NT2/D1 (cell line): ENCODE data around the gene SUCLG2.

ENCODE experiments used
- DNase-seq: peaks from one replicate; pipeline ENCODE4 v3.0.0-alpha.2; 2011; ENCODE audit warnings: low read depth, low spot score
- H3K27me3 ChIP-seq: 2 replicates; pipeline ENCODE4 v1.6.0; 2011; ENCODE audit warnings: mild to moderate bottlenecking; ENCODE audit not compliant: insufficient read length, insufficient read depth
- H3K36me3 ChIP-seq: 2 replicates; pipeline ENCODE4 v1.6.1; 2011; ENCODE audit warnings: mild to moderate bottlenecking, low read length, mixed read lengths; ENCODE audit not compliant: insufficient read depth, insufficient read length
- H3K4me1 ChIP-seq: 2 replicates; pipeline ENCODE4 v1.5.1; 2011; ENCODE audit not compliant: insufficient read depth, insufficient read length
- H3K4me3 ChIP-seq: 2 replicates; pipeline ENCODE4 v1.5.1; 2011; ENCODE audit warnings: low read depth; ENCODE audit not compliant: insufficient read length
- H3K9ac ChIP-seq: 2 replicates; pipeline ENCODE4 v1.6.0; 2011; ENCODE audit warnings: low read depth; ENCODE audit not compliant: insufficient read length
- H3K9me3 ChIP-seq: 2 replicates; pipeline ENCODE4 v1.5.1; 2011; ENCODE audit warnings: mild to moderate bottlenecking, low read length; ENCODE audit not compliant: insufficient read depth
- SUZ12 ChIP-seq: IDR thresholded peaks from 2 replicates; pipeline ENCODE4 v1.6.1; 2011; ENCODE audit not compliant: insufficient read length, insufficient read depth; ENCODE audit errors: extremely low read depth
- YY1 ChIP-seq: IDR thresholded peaks from 2 replicates; pipeline ENCODE4 v1.6.1; 2011; ENCODE audit not compliant: insufficient read length, insufficient read depth
- ZNF274 ChIP-seq: IDR thresholded peaks from 2 replicates; pipeline ENCODE4 v1.6.1; 2011; ENCODE audit warnings: mild to moderate bottlenecking, low read depth, low read length

The SUCLG2 gene

GRCh38 chr3:67458896-67459530, 195.4 kb downstream of the SUCLG2 start:
- no peaks in the 10 kb centered on the region for H3K9me3 ChIP-seq
- no peaks in the 10 kb centered on the region for H3K27me3 ChIP-seq
- H3K36me3 ChIP-seq = no peaks in the 10 kb centered on the region
- no peak for TF ChIP-seq YY1
- no peak for TF ChIP-seq SUZ12
- TF ChIP-seq ZNF274 = no peak
- no peak overlapping the region for H3K4me3 ChIP-seq
- no peak overlapping the region for H3K9ac ChIP-seq
- no peaks in the 10 kb centered on the region for H3K4me1 ChIP-seq
- no peak for DNase-seq

- H3K9me3 ChIP-seq = no peaks in the 10 kb centered on the region
- no peak overlapping the region for H3K9ac ChIP-seq
- H3K27me3 ChIP-seq = no peaks in the 10 kb centered on the region
- no peaks in the 10 kb centered on the region for H3K36me3 ChIP-seq
- no peak for TF ChIP-seq SUZ12
- TF ChIP-seq YY1 = no peak
- TF ChIP-seq ZNF274 = no peak
- no peak overlapping the region for H3K4me3 ChIP-seq
- no peak for DNase-seq
- no peaks in the 10 kb centered on the region for H3K4me1 ChIP-seq
Measured at GRCh38 chr3:67458408-67458807, 196.0 kb downstream of the SUCLG2 start.

DNA sequence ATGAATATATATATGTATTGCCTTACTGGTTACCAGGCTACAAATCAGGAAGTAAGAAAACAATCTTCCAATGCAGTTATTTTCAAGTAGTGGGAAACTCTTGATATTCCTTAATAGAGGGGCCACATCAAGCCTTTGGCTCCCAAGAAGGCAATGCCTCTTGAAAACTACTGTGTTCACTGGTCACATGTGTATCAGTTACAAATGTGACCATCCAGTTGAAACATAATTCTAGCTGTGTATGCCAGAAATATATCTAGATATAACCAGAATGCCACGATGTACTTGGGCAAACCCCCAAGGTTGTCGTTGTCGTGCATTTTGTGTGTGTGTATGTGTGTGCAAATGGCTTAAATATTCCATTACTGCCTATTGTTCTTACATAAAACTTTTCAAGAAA, 200.8 kb downstream of the SUCLG2 start:
- DNase-seq = no peak
- no peak for TF ChIP-seq YY1
- no peak for TF ChIP-seq ZNF274
- no peak for TF ChIP-seq SUZ12
- Histone ChIP-seq H3K9ac (no peak overlapping the region), H3K27me3 (no peaks in the 10 kb centered on the region), H3K4me3 (no peak overlapping the region), H3K9me3 (no peaks in the 10 kb centered on the region), H3K36me3 (no peaks in the 10 kb centered on the region), H3K4me1 (no peaks in the 10 kb centered on the region)

- H3K4me1 ChIP-seq = no peaks in the 10 kb centered on the region
- no peak overlapping the region for H3K9ac ChIP-seq
- no peaks in the 10 kb centered on the region for H3K36me3 ChIP-seq
- H3K4me3 ChIP-seq = no peak overlapping the region
- no peak for DNase-seq
- no peaks in the 10 kb centered on the region for H3K9me3 ChIP-seq
- TF ChIP-seq ZNF274 = no peak
- no peak for TF ChIP-seq SUZ12
- no peak for TF ChIP-seq YY1
- no peaks in the 10 kb centered on the region for H3K27me3 ChIP-seq
Measured at GRCh38 chr3:67450153-67450552, 204.3 kb downstream of the SUCLG2 start.

DNA sequence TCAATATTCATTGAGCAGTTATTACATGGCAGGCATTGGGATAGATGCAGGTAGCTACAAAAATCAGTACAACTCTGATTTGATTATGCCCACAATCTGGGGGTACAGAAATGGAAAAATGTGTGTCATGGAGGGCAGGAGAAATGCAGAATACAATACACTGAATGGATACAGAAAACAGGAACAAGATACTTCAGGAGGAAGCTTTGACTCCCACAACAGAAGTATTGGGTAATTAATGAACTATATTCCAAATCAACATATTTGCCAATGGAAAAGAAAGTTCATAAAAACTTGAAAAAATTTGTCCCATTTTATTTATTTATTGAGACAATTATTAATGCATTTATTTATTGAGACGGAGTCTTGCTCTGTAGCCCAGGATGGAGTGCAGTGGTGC, 207.0 kb downstream of the SUCLG2 start:
- H3K27me3 ChIP-seq = no peaks in the 10 kb centered on the region
- H3K36me3 ChIP-seq = no peaks in the 10 kb centered on the region
- no peak for DNase-seq
- H3K9ac ChIP-seq = no peak overlapping the region
- no peaks in the 10 kb centered on the region for H3K4me1 ChIP-seq
- H3K4me3 ChIP-seq = no peak overlapping the region
- TF ChIP-seq ZNF274 = no peak
- TF ChIP-seq YY1 = no peak
- no peak for TF ChIP-seq SUZ12
- peaks cover 9% of the 10 kb centered on the region for H3K9me3 ChIP-seq

- H3K9ac ChIP-seq = no peak overlapping the region
- TF ChIP-seq SUZ12 (no peak), YY1 (no peak), ZNF274 (no peak)
- H3K36me3 ChIP-seq = no peaks in the 10 kb centered on the region
- H3K27me3 ChIP-seq = no peaks in the 10 kb centered on the region
- no peak for DNase-seq
- no peak overlapping the region for H3K4me3 ChIP-seq
- H3K4me1 ChIP-seq = no peaks in the 10 kb centered on the region
- H3K9me3 ChIP-seq = peaks cover 6% of the 10 kb centered on the region
Measured at GRCh38 chr3:67437789-67438188, 216.6 kb downstream of the SUCLG2 start.

- Histone ChIP-seq H3K27me3 (no peaks in the 10 kb centered on the region), H3K4me3 (no peak overlapping the region), H3K36me3 (no peaks in the 10 kb centered on the region), H3K9me3 (no peaks in the 10 kb centered on the region), H3K9ac (no peak overlapping the region), H3K4me1 (no peaks in the 10 kb centered on the region)
- no peak for DNase-seq
- TF ChIP-seq ZNF274 (no peak), SUZ12 (no peak), YY1 (no peak)
Measured at GRCh38 chr3:67437090-67437489, 217.3 kb downstream of the SUCLG2 start.
